Uterus (tissue), 2 donors: ENCODE measurements around the gene LATS1.

Experiments used
- CTCF ChIP-seq, 4 experiments: fragments of 200-600 bp in 2 of 4; fragments of 450-650 bp in 2 of 4; sonication (generic) in 2 of 4; IDR thresholded peaks; one replicate each; pipeline ENCODE4 v1.5.1; 2016 to 2019; ENCODE audit warnings: antibody characterized with exemption in 4 of 4, mild to moderate bottlenecking in 2 of 4, moderate library complexity in 1 of 4
- POLR2A ChIP-seq, 2 donors: fragments of 450-650 bp; IDR thresholded peaks; one replicate each; pipeline ENCODE4 v1.6.1; 2016; ENCODE audit warnings: antibody characterized with exemption in 2 of 2, mild to moderate bottlenecking in 1 of 2, moderate library complexity in 1 of 2

- TF ChIP-seq CTCF (IDR thresholded peaks at IDR 0.05) (no peak), POLR2A (IDR thresholded peaks at IDR 0.05) (no peak)
Observed at GRCh38 chr6:149752600-149753373, 34.9 kb upstream of the LATS1 start.
